SK-N-SH (cell line): ENCODE data around the gene NOL8. TPM values are rescaled to one million over a fixed set of nuclear protein-coding genes. Genes with fewer than 3 reads are reported as not detected.

Experiments used
- CTCF ChIA-PET: fragments of 300-600, 350-600 bp; formaldehyde crosslinking; extraction: SDS; loops from one replicate; lab custom pipeline; 2021; lab: Yijun Ruan, JAX
- POLR2A ChIA-PET: fragments of 350-600 bp; sonication (Branson Sonifier 250); formaldehyde crosslinking; extraction: SDS; loops from one replicate; lab custom pipeline; 2020; ENCODE audit warnings: antibody characterized with exemption, inconsistent platforms; lab: Yijun Ruan, JAX
- DNase-seq: peaks from one replicate; pipeline ENCODE4 v3.0.0; 2012
- H2AFZ ChIP-seq: fragments of 200-600 bp; sonication (generic); 2 replicates; pipeline ENCODE4 v1.8.1; 2016; ENCODE audit warnings: antibody characterized with exemption, mild to moderate bottlenecking, low read depth
- H3F3A ChIP-seq: fragments of 200-600 bp; sonication (generic); replicated peaks from 2 replicates; pipeline ENCODE3; 2016; ENCODE audit warnings: antibody characterized with exemption, mild to moderate bottlenecking; ENCODE audit not compliant: insufficient read depth
- H3K27ac ChIP-seq, 2 experiments: fragments of 200-500 bp in 1 of 2; fragments of 200-600 bp in 1 of 2; sonication (Bioruptor generic) in 1 of 2; sonication (generic), shearing (Covaris generic) in 1 of 2; 2 replicates each; pipeline versions ENCODE4 v1.5.1 to v1.6.1; 2014 to 2016; ENCODE audit warnings: low read depth in 2 of 2, inconsistent platforms in 1 of 2, low read length in 1 of 2, mild to moderate bottlenecking in 1 of 2, mixed read lengths in 1 of 2
- H3K27me3 ChIP-seq: fragments of 200-600 bp; sonication (generic), shearing (Covaris generic); 2 replicates; pipeline ENCODE4 v1.6.1; 2016; ENCODE audit warnings: mixed run types; ENCODE audit not compliant: insufficient read depth
- H3K36me3 ChIP-seq, 2 experiments: fragments of 200-500 bp in 1 of 2; fragments of 200-600 bp in 1 of 2; sonication (Bioruptor generic) in 1 of 2; sonication (generic) in 1 of 2; replicated peaks in 1 of 2; 2 replicates each; pipeline versions ENCODE3 to v1.5.1; 2014 to 2016; ENCODE audit warnings: low read length in 1 of 2, mild to moderate bottlenecking in 1 of 2; ENCODE audit not compliant: insufficient read depth in 2 of 2, control insufficient read depth in 1 of 2
- H3K4me1 ChIP-seq, 2 experiments: fragments of 200-500 bp in 1 of 2; fragments of 200-600 bp in 1 of 2; sonication (Bioruptor generic) in 1 of 2; sonication (generic), shearing (Covaris generic) in 1 of 2; 2 replicates each; pipeline versions ENCODE4 v1.5.1 to v1.6.1; 2014 to 2016; ENCODE audit warnings: low read depth in 1 of 2, low read length in 1 of 2, mixed run types in 1 of 2; ENCODE audit not compliant: insufficient read depth in 2 of 2, control insufficient read depth in 1 of 2
- H3K4me2 ChIP-seq: fragments of 200-600 bp; sonication (generic), shearing (Covaris generic); 2 replicates; pipeline ENCODE4 v1.6.1; 2017; ENCODE audit warnings: mixed run types
- H3K4me3 ChIP-seq, 2 experiments: fragments of 200-500 bp in 1 of 2; fragments of 200-600 bp in 1 of 2; sonication (Bioruptor generic) in 1 of 2; sonication (generic), shearing (Covaris generic) in 1 of 2; 2 replicates each; pipeline versions ENCODE4 v1.5.1 to v1.8.1; 2014 to 2016; ENCODE audit warnings: low read depth in 2 of 2, inconsistent platforms in 1 of 2, low read length in 1 of 2, mild to moderate bottlenecking in 1 of 2, mixed read lengths in 1 of 2, moderate library complexity in 1 of 2
- H3K79me2 ChIP-seq: fragments of 200-600 bp; sonication (generic); 2 replicates; pipeline ENCODE4 v1.8.1; 2017; ENCODE audit warnings: mild to moderate bottlenecking; ENCODE audit not compliant: insufficient read depth
- H3K9ac ChIP-seq: fragments of 200-600 bp; sonication (generic); 2 replicates; pipeline ENCODE4 v1.6.1; 2017; ENCODE audit warnings: mixed run types
- H3K9me2 ChIP-seq: fragments of 200-600 bp; sonication (generic); 2 replicates; pipeline ENCODE4 v1.6.1; 2017; ENCODE audit warnings: mixed run types
- H3K9me3 ChIP-seq: fragments of 200-600 bp; sonication (generic); 2 replicates; pipeline ENCODE4 v1.6.1; 2017; ENCODE audit warnings: mixed run types, mild to moderate bottlenecking, moderate library complexity
- H4K20me1 ChIP-seq: fragments of 200-600 bp; sonication (generic); 2 replicates; pipeline ENCODE4 v1.6.1; 2017; ENCODE audit warnings: mild to moderate bottlenecking, mixed run types; ENCODE audit not compliant: insufficient read depth
- EP300 ChIP-seq, 2 experiments: IDR thresholded peaks; 2 replicates each; pipeline versions ENCODE4 v1.4.0 to v1.6.1; 2012; ENCODE audit warnings: borderline replicate concordance in 1 of 2, low read depth in 1 of 2, low read length in 1 of 2
- EZH2phosphoT487 ChIP-seq: fragments of 200-600 bp; sonication (generic); IDR thresholded peaks from 2 replicates; pipeline ENCODE4 v1.6.1; 2017; ENCODE audit warnings: low read depth, mixed run types, mild to moderate bottlenecking, antibody characterized with exemption, moderate library complexity, borderline replicate concordance
- FOSL2 ChIP-seq: IDR thresholded peaks from 2 replicates; pipeline ENCODE4 v1.4.0; 2012; ENCODE audit warnings: low read depth, mild to moderate bottlenecking, moderate library complexity, borderline replicate concordance
- FOXJ3 ChIP-seq: sonication (generic); formaldehyde crosslinking; IDR thresholded peaks from 2 replicates; pipeline ENCODE4 v1.5.1; 2020; ENCODE audit warnings: mild to moderate bottlenecking, missing genetic modification reagents
- FOXM1 ChIP-seq: IDR thresholded peaks from 2 replicates; pipeline ENCODE4 v1.4.0; 2012; ENCODE audit warnings: low read depth, mild to moderate bottlenecking
- GABPA ChIP-seq: IDR thresholded peaks from 2 replicates; pipeline ENCODE4 v1.4.0; 2012; ENCODE audit warnings: low read depth, mild to moderate bottlenecking
- MXI1 ChIP-seq: IDR thresholded peaks from 2 replicates; pipeline ENCODE4 v1.6.1; 2012; ENCODE audit warnings: mild to moderate bottlenecking, low read depth, low read length, improper control_type of control experiment
- NFIC ChIP-seq: IDR thresholded peaks from 2 replicates; pipeline ENCODE4 v1.4.0; 2012; ENCODE audit warnings: borderline replicate concordance
- NRF1 ChIP-seq: IDR thresholded peaks from 2 replicates; pipeline ENCODE4 v1.6.1; 2012; ENCODE audit warnings: low read depth, mild to moderate bottlenecking, low read length
- RXRA ChIP-seq: IDR thresholded peaks from 2 replicates; pipeline ENCODE4 v1.4.0; 2012; ENCODE audit warnings: low read depth, mild to moderate bottlenecking, borderline replicate concordance
- SIN3A ChIP-seq: IDR thresholded peaks from 2 replicates; pipeline ENCODE4 v1.6.1; 2012; ENCODE audit warnings: low read depth, mild to moderate bottlenecking, low read length, moderate library complexity, borderline replicate concordance
- TCF12 ChIP-seq: IDR thresholded peaks from 2 replicates; pipeline ENCODE4 v1.4.0; 2012
- WGBS: methylation state at CpG from one replicate; pipeline ENCODE4 v1.1.6; 2017; ENCODE audit warnings: low lambda C conversion rate; 5-methylcytosine and 5-hydroxymethylcytosine counted together
- polyA plus RNA-seq, 3 experiments: library from polyadenylated mRNA; depleted of rRNA; stranded (reverse); fragments of >200 nt; gene quantifications; 2 replicates each; pipeline ENCODE4 v1.2.3, GENCODE V29; 2012
- TF ChIP-seq, protein P1 (sequence below): fragments of 200-600 bp; sonication (generic); IDR thresholded peaks from 2 replicates; pipeline ENCODE4 v1.6.1; 2017; ENCODE audit warnings: antibody characterized with exemption, mild to moderate bottlenecking, moderate library complexity
- TF ChIP-seq, protein P2 (sequence below): IDR thresholded peaks from 2 replicates; pipeline ENCODE4 v1.4.0; 2012; ENCODE audit warnings: low read depth, borderline replicate concordance
- TF ChIP-seq, protein P3 (sequence below): IDR thresholded peaks from 2 replicates; pipeline ENCODE4 v1.6.1; 2012; ENCODE audit warnings: mild to moderate bottlenecking, low read depth, low read length, moderate library complexity

The NOL8 gene
- polyA plus RNA-seq, 1 of the 3 experiments (the other 2 are of a cell fraction), result 9.6 TPM

DNA sequence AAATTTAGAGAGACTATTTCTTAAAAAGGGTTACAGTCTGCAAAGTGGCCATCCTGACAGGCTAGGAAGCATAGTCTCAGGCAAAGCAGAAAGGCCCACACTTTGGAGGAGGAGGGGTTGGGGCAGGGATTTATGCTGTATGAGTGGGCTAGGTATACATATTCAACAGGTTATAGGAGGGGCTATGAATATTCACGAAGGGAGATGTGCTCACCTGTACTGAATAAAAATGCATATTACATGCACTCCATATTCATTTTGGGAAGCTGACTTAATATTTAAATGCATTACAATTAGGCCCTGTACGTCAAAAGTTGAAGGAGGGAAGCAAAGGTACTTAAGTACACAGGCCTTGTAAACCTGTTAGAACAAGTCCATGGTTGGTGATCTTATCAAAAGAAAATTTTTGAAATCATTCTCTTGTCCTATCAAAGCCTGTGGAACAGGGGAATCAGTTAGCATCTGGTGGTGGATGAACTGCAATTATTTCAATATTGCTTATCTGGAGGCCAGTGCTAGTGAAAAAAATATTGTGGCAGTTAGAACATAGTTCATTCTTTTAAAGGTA, 2.2 kb upstream of the NOL8 start:
- Histone ChIP-seq H3K27me3 (no peaks in the 10 kb centered on the region), H3K4me1 (peaks cover 16 to 17% of the 10 kb centered on the region in 2 experiments; a peak in 3 of 4 replicates), H3K27ac (no peak overlapping the region), H4K20me1 (no peaks in the 10 kb centered on the region), H3K9me3 (no peaks in the 10 kb centered on the region), H3F3A (no peaks in the 10 kb centered on the region), H3K9me2 (no peaks in the 10 kb centered on the region), H3K79me2 (peaks cover 26% of the 10 kb centered on the region), H3K4me3 (no peak overlapping the region), H3K9ac (no peak overlapping the region), H3K4me2 (no peak overlapping the region), H3K36me3 (peaks cover 8 to 11% of the 10 kb centered on the region in 2 experiments), H2AFZ (no peak overlapping the region)
- TF ChIP-seq EP300 (IDR thresholded peaks at IDR 0.05; ENCODE audit: borderline replicate concordance in 1 of 2, low read depth in 1 of 2, low read length in 1 of 2) (no peak), MXI1 (no peak), NRF1 (no peak), EZH2phosphoT487 (no peak), FOXM1 (no peak), GABPA (no peak), NFIC (no peak), FOSL2 (no peak), FOXJ3 (no peak), RXRA (no peak), SIN3A (no peak), TCF12 (no peak)
- TF ChIP-seq, protein P1, sequence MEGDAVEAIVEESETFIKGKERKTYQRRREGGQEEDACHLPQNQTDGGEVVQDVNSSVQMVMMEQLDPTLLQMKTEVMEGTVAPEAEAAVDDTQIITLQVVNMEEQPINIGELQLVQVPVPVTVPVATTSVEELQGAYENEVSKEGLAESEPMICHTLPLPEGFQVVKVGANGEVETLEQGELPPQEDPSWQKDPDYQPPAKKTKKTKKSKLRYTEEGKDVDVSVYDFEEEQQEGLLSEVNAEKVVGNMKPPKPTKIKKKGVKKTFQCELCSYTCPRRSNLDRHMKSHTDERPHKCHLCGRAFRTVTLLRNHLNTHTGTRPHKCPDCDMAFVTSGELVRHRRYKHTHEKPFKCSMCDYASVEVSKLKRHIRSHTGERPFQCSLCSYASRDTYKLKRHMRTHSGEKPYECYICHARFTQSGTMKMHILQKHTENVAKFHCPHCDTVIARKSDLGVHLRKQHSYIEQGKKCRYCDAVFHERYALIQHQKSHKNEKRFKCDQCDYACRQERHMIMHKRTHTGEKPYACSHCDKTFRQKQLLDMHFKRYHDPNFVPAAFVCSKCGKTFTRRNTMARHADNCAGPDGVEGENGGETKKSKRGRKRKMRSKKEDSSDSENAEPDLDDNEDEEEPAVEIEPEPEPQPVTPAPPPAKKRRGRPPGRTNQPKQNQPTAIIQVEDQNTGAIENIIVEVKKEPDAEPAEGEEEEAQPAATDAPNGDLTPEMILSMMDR, result no peak
- TF ChIP-seq, protein P2, sequence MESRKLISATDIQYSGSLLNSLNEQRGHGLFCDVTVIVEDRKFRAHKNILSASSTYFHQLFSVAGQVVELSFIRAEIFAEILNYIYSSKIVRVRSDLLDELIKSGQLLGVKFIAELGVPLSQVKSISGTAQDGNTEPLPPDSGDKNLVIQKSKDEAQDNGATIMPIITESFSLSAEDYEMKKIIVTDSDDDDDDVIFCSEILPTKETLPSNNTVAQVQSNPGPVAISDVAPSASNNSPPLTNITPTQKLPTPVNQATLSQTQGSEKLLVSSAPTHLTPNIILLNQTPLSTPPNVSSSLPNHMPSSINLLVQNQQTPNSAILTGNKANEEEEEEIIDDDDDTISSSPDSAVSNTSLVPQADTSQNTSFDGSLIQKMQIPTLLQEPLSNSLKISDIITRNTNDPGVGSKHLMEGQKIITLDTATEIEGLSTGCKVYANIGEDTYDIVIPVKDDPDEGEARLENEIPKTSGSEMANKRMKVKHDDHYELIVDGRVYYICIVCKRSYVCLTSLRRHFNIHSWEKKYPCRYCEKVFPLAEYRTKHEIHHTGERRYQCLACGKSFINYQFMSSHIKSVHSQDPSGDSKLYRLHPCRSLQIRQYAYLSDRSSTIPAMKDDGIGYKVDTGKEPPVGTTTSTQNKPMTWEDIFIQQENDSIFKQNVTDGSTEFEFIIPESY, result no peak
- TF ChIP-seq, protein P3, sequence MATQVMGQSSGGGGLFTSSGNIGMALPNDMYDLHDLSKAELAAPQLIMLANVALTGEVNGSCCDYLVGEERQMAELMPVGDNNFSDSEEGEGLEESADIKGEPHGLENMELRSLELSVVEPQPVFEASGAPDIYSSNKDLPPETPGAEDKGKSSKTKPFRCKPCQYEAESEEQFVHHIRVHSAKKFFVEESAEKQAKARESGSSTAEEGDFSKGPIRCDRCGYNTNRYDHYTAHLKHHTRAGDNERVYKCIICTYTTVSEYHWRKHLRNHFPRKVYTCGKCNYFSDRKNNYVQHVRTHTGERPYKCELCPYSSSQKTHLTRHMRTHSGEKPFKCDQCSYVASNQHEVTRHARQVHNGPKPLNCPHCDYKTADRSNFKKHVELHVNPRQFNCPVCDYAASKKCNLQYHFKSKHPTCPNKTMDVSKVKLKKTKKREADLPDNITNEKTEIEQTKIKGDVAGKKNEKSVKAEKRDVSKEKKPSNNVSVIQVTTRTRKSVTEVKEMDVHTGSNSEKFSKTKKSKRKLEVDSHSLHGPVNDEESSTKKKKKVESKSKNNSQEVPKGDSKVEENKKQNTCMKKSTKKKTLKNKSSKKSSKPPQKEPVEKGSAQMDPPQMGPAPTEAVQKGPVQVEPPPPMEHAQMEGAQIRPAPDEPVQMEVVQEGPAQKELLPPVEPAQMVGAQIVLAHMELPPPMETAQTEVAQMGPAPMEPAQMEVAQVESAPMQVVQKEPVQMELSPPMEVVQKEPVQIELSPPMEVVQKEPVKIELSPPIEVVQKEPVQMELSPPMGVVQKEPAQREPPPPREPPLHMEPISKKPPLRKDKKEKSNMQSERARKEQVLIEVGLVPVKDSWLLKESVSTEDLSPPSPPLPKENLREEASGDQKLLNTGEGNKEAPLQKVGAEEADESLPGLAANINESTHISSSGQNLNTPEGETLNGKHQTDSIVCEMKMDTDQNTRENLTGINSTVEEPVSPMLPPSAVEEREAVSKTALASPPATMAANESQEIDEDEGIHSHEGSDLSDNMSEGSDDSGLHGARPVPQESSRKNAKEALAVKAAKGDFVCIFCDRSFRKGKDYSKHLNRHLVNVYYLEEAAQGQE, result no peak
- 86% methylated on average over 2 of the region's 2 CpGs for WGBS
- ChIA-PET POLR2A (no interaction called here), CTCF (interaction anchor here (0.8 to 5.2 kb wide), 9 partner anchors 14 to 464 kb away, joined by 3 to 61 read pairs (median 5); no protein-coding TSS in a partner anchor)
- no peak for DNase-seq
